ENCODE data around the gene LONP2.
A peak's percentile ranks its signal among the peaks of the same experiment; 100 is the strongest.

LONP2 gene

DNA sequence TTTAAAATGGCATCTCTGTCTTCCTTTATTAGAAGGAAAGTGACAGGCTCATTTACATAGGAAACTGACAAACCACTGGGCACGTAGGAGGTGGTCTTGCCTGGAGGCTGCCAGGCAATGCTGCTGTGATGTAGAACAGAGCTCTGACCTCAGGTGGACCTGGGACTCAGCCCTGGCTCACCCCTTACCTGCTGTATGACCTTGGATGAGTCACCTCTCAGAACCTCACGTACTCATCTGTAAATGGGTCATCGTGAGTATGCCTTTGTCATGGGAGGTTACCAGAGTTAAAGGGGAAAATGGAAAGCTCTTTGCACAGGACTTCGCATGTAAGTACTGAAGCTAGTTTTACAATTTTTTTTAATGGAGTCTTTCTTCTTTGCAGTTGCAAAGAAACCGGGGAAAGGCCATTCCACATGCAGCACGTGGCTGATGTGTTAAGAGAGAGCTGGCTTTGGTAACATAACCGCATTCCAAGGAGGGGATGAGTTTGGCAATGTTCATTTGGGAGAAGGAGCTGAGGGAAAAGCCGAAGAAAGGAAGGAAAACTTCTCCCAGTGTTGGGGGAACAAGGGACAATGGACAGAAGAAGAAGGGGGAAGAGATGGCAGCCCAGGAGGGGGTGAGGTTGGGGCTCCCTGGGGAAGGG is 37.4 kb upstream of the LONP2 start:
- TF ChIP-seq, protein P1, sequence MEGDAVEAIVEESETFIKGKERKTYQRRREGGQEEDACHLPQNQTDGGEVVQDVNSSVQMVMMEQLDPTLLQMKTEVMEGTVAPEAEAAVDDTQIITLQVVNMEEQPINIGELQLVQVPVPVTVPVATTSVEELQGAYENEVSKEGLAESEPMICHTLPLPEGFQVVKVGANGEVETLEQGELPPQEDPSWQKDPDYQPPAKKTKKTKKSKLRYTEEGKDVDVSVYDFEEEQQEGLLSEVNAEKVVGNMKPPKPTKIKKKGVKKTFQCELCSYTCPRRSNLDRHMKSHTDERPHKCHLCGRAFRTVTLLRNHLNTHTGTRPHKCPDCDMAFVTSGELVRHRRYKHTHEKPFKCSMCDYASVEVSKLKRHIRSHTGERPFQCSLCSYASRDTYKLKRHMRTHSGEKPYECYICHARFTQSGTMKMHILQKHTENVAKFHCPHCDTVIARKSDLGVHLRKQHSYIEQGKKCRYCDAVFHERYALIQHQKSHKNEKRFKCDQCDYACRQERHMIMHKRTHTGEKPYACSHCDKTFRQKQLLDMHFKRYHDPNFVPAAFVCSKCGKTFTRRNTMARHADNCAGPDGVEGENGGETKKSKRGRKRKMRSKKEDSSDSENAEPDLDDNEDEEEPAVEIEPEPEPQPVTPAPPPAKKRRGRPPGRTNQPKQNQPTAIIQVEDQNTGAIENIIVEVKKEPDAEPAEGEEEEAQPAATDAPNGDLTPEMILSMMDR (conservative IDR thresholded peaks at IDR 0.05; ENCODE audit: low read length): no peak
- H3K4me3 ChIP-seq (ENCODE audit: low read length): no peak overlapping the region
- peak; percentile 18 for DNase-seq (ENCODE audit: low read depth)

DNA sequence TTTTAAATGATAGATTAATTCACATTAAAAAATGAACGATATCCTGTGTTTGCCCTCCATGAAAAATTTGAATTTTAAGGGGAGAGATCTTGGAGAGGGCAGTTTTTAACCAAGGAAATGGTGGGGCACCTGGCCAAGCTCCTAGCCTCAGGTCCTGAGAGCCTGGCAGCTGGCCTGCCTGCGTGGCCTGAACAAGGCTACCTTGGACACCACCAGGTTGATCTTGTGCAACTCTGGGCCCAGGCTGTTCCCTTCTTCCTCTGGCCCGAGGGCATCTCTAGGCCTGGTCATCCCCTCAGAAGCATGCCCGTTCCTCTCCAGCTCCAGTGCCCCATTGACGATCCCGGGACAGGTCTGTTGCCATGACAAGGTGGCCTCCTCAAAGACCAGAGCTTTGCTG is 33.4 kb upstream of the LONP2 start:
- no peak for DNase-seq (ENCODE audit: low read depth)
- no peak overlapping the region for H3K4me3 ChIP-seq (ENCODE audit: low read length)
- TF ChIP-seq, protein P1 (conservative IDR thresholded peaks at IDR 0.05; ENCODE audit: low read length): no peak

DNA sequence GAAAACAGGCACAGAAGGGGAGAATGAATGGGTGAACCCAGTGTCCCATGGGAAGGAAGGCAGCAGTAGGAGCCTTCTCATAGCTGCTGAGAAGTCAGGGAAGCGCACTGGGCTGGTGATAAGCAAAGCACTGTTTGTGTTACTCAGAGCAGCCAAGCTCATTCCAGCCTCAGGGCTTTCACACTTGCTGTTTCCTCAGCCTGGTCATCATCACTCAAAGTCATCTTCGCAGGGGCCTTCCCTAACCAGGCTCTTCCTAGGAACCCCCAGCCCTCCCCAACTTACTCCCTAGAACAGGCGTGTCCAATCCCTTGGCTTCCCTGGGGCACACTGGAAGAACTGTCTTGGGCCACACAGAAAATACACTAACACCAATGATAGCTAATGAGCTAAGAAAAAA is 32.1 kb upstream of the LONP2 start:
- H3K4me3 ChIP-seq (ENCODE audit: low read length): no peak overlapping the region
- TF ChIP-seq, protein P1 (conservative IDR thresholded peaks at IDR 0.05; ENCODE audit: low read length): no peak
- no peak for DNase-seq (ENCODE audit: low read depth)

DNA sequence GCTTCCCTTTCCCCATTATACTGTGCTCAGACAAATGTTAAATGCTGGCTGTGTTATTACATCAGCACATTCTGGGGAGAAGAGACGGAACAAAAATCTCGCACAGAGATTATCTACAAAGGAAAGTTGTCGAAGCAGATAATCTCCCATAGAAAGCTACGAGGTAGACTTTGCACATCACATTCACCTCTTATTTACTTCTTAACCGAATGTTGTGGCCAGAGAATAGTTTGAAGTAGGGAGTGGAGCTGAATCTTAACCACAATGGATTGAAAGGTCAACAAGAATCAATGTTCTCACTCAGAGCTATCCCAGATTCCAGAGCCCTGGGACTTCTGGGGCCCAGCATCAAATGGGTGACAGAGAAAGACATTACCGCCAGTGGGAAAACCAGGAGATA is 28.4 kb upstream of the LONP2 start:
- TF ChIP-seq, protein P1 (conservative IDR thresholded peaks at IDR 0.05; ENCODE audit: low read length): no peak

DNA sequence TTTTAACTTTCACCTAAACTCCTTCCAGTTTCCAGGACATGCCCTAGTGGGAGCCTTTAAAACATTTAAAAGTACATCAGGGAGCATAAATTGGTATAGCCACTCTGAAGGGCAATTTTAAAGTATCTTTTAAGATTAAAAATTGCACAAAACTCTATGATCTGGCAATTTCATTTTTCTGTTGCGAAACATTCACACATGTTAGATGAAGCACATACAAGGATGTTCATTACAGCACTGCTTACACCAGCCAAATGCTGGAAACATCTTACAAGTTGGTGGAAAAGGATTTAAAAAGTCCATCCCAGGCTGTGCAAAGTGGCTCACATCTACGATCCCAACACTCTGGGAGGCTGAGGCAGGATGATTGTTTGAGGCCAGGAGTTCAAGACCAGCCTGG is 26.4 kb upstream of the LONP2 start:
- DNase-seq (ENCODE audit: low read depth): peak; percentile 5
- H3K4me3 ChIP-seq (ENCODE audit: low read length): no peak overlapping the region
- TF ChIP-seq, protein P1 (conservative IDR thresholded peaks at IDR 0.05; ENCODE audit: low read length): no peak

More for the DNA sequence above, 28.4 kb upstream of the LONP2 start:
- DNase-seq (ENCODE audit: low read depth): no peak
- no peak overlapping the region for H3K4me3 ChIP-seq (ENCODE audit: low read length)

DNA sequence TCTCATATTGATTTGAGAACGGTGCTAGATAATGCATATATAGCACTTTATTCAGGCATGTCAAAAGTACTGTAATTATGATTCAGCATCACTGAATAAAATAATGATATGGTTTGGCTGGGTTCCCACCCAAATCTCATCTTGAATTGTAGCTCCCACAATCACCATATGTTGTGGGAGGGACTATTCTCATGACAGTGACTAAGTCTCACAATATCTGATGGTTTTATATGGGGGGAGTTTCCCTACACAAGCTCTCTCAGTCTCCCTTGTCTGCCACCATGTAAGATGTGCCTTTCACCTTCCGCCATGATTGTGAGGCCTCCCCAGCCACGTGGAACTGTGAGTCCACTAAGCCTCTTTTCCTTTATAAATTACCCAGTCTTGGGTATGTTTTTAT is 25.6 kb upstream of the LONP2 start:
- no peak overlapping the region for H3K4me3 ChIP-seq (ENCODE audit: low read length)
- TF ChIP-seq, protein P1 (conservative IDR thresholded peaks at IDR 0.05; ENCODE audit: low read length): no peak
- no peak for DNase-seq (ENCODE audit: low read depth)

DNA sequence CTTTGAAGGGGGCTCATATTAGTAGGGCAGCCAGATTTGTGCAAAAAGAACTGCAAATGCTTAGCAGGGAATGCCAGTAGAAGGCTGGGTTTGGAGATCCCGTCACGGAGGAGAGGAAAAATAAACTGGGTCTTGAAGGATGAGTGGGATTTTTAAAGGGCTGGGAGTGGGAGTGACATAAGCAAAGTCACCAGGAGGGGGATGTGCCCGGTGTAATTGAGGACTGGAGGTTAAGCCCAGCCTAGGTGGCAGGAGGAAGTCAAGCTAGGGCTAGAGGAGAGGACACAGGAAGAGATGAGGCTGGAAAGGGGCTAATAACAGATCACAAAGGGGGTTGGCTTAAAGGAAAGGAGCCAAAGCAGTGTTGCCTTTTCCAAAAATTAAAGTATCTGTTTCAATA is 23.2 kb upstream of the LONP2 start:
- DNase-seq (ENCODE audit: low read depth): no peak
- TF ChIP-seq, protein P1 (conservative IDR thresholded peaks at IDR 0.05; ENCODE audit: low read length): no peak
- H3K4me3 ChIP-seq (ENCODE audit: low read length): no peak overlapping the region

Measured in AG10803 (cell line).